HepG2 (cell line): ENCODE data around the gene CDC42EP5. TPM values are rescaled to one million over a fixed set of nuclear protein-coding genes. Genes with fewer than 3 reads are reported as not detected.

Experiments
- BHLHE40 ChIP-seq: IDR thresholded peaks from 2 replicates; pipeline ENCODE4 v1.6.1; 2011; ENCODE audit warnings: low read length, improper control_type of control experiment
- KLF13 ChIP-seq: sonication (generic); formaldehyde crosslinking; IDR thresholded peaks from 2 replicates; pipeline ENCODE4 v1.4.0; 2020; ENCODE audit warnings: mild to moderate bottlenecking, missing genetic modification reagents
- SP4 ChIP-seq: sonication (generic); formaldehyde crosslinking; IDR thresholded peaks from 2 replicates; pipeline ENCODE4 v1.8.1; 2023; ENCODE audit warnings: mild to moderate bottlenecking, missing genetic modification reagents
- TFDP1 ChIP-seq: IDR thresholded peaks from 2 replicates; pipeline ENCODE4 v1.6.1; 2016; ENCODE audit warnings: missing compliant biosample characterization, missing genetic modification reagents, borderline replicate concordance
- TFDP2 ChIP-seq: sonication (generic); formaldehyde crosslinking; IDR thresholded peaks from 2 replicates; pipeline ENCODE4 v1.4.0; 2020; ENCODE audit warnings: missing genetic modification reagents
- XBP1 ChIP-seq: sonication (generic); formaldehyde crosslinking; IDR thresholded peaks from 2 replicates; pipeline ENCODE4 v1.5.0; 2020; ENCODE audit warnings: missing genetic modification reagents
- ZFP1 ChIP-seq: IDR thresholded peaks from 2 replicates; pipeline ENCODE4 v1.6.1; 2016
- ZKSCAN5 ChIP-seq: sonication (generic); formaldehyde crosslinking; IDR thresholded peaks from 2 replicates; pipeline ENCODE4 v1.5.1; 2020; ENCODE audit warnings: mild to moderate bottlenecking, missing genetic modification reagents
- ZNF530 ChIP-seq: sonication (generic); formaldehyde crosslinking; IDR thresholded peaks from 2 replicates; pipeline ENCODE4 v1.5.0; 2020; ENCODE audit warnings: low read depth, mild to moderate bottlenecking, missing genetic modification reagents
- ZNF543 ChIP-seq: sonication (generic); formaldehyde crosslinking; IDR thresholded peaks from 2 replicates; pipeline ENCODE4 v1.4.0; 2020; ENCODE audit warnings: mild to moderate bottlenecking, missing genetic modification reagents
- ZNF652 ChIP-seq: IDR thresholded peaks from 2 replicates; pipeline ENCODE4 v1.6.1; 2016; ENCODE audit warnings: low read depth, borderline replicate concordance
- polyA plus RNA-seq, 8 experiments: library from polyadenylated mRNA; depleted of rRNA in 3 of 8; stranded (reverse) in 7 of 8; unstranded in 1 of 8; fragments of >200 nt; fragmentation: Illumina TruSeq in 4 of 8; extraction: Trizol in 4 of 8; gene quantifications; 2 replicates each; pipeline versions ENCODE4 v1.2.1 to v1.2.3, GENCODE V29; 2011 to 2016; ENCODE audit warnings: low read depth in 4 of 8, missing spikeins in 1 of 8, mixed read lengths in 1 of 8; ENCODE audit not compliant: insufficient read depth in 1 of 8
- total RNA-seq, 5 experiments: library from RNA; depleted of rRNA; stranded (reverse); fragments of >200 nt; fragmentation: Illumina TruSeq; extraction: Trizol; gene quantifications; 2 replicates each; pipeline ENCODE4 v1.2.3, GENCODE V29; 2016; ENCODE audit warnings: low read depth in 1 of 5
- TF ChIP-seq, protein P1 (sequence below): sonication (generic); formaldehyde crosslinking; IDR thresholded peaks from 2 replicates; pipeline ENCODE4 v1.4.0; 2020; ENCODE audit warnings: mild to moderate bottlenecking, low read depth, missing genetic modification reagents
- TF ChIP-seq, protein P2 (sequence below): sonication (generic); formaldehyde crosslinking; IDR thresholded peaks from 2 replicates; pipeline ENCODE4 v1.5.0; 2020; ENCODE audit warnings: missing genetic modification reagents

CDC42EP5 gene
- total and polyA plus RNA-seq, 2 of the 13 experiments (the other 11 are each of a cell fraction or from before 2014, with no cell fraction given) = 0.41 to 1.6 TPM

DNA sequence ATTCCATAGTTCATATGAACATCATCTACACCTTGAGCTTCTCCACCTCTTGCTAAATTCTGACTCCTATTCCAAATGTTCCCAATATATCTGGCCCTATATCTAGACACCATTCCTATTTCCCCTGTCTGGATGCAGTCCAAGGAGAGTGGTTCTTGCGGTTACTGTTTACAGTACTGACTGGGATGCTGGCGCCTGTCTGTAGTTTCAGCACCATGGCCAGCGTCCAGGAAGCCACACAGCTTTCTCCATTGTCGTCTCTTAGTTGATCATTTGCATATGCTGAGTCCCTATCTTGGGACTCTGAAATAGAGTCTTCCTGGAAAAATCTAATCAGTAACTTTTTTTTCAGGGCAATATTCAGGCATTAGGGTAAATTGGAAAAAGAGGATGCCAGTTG, 44.4 kb upstream of the CDC42EP5 start (continued):
- TF ChIP-seq TFDP2 (CRISPR knock-in tag) (no peak), ZFP1 (no peak), ZKSCAN5 (CRISPR knock-in tag) (no peak), BHLHE40 (no peak), ZNF543 (CRISPR knock-in tag) (no peak), XBP1 (0 out of 2 replicates have a peak, but pooled peaks have one; percentile 72), ZNF652 (CRISPR knock-in tag) (no peak), TFDP1 (CRISPR knock-in tag) (no peak), KLF13 (no peak), SP4 (CRISPR knock-in tag) (no peak), ZNF530 (CRISPR knock-in tag) (no peak)
- TF ChIP-seq, protein P1, sequence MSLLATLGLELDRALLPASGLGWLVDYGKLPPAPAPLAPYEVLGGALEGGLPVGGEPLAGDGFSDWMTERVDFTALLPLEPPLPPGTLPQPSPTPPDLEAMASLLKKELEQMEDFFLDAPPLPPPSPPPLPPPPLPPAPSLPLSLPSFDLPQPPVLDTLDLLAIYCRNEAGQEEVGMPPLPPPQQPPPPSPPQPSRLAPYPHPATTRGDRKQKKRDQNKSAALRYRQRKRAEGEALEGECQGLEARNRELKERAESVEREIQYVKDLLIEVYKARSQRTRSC (CRISPR knock-in tag) = no peak
- TF ChIP-seq, protein P2, sequence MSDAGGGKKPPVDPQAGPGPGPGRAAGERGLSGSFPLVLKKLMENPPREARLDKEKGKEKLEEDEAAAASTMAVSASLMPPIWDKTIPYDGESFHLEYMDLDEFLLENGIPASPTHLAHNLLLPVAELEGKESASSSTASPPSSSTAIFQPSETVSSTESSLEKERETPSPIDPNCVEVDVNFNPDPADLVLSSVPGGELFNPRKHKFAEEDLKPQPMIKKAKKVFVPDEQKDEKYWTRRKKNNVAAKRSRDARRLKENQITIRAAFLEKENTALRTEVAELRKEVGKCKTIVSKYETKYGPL = 0 out of 2 replicates have a peak, but pooled peaks have one; percentile 53
